DMS79 treated with DMSO at 0.1 percent for 48 hours (cell line): ENCODE data around the gene RNF223.
"Not testable (repeated sequence)": the region's sequence is repeated elsewhere in the genome, so short reads cannot be mapped to it uniquely, and the experiment has no call there.

Experiments used
- DNase-seq: peaks from one replicate; lab custom pipeline; 2025; lab: John Stamatoyannopoulos, UW

RNF223 gene

GRCh38 chr1:1072849-1073742, 1.0 kb downstream of the RNF223 start:
- no peak for DNase-seq

- no peak for DNase-seq
Observed at GRCh38 chr1:1072299-1072848, 1.7 kb downstream of the RNF223 start.

- DNase-seq = no peak
Observed at GRCh38 chr1:1071486-1072298, 2.4 kb downstream of the RNF223 start.

GRCh38 chr1:1069711-1070676, 4.1 kb downstream of the RNF223 start:
- no peak for DNase-seq

- peak; percentile 79 for DNase-seq
Observed at GRCh38 chr1:1069056-1069710, 4.9 kb downstream of the RNF223 start.

GRCh38 chr1:1068517-1069055, 5.5 kb downstream of the RNF223 start:
- peak; percentile 79 for DNase-seq

- DNase-seq = peak; percentile 27
Observed at GRCh38 chr1:1067860-1068516, 6.1 kb downstream of the RNF223 start.

- no peak for DNase-seq
Observed at GRCh38 chr1:1067284-1067859, 6.7 kb downstream of the RNF223 start.

- DNase-seq = no peak
Observed at GRCh38 chr1:1066403-1067283, 7.5 kb downstream of the RNF223 start.

- DNase-seq = not testable (repeated sequence)
Observed at GRCh38 chr1:1065940-1066304, 8.2 kb downstream of the RNF223 start.

GRCh38 chr1:1065265-1065939, 8.7 kb downstream of the RNF223 start:
- DNase-seq = no peak

GRCh38 chr1:1063945-1064831, 9.9 kb downstream of the RNF223 start:
- DNase-seq = peak; percentile 11

- no peak for DNase-seq
Observed at GRCh38 chr1:1063261-1063944, 10.7 kb downstream of the RNF223 start.

GRCh38 chr1:1062348-1063163, 11.6 kb downstream of the RNF223 start:
- DNase-seq = no peak

- no peak for DNase-seq
Observed at GRCh38 chr1:1061682-1062345, 12.3 kb downstream of the RNF223 start.
